Smooth muscle cell (in vitro differentiated cells): Measurements from ENCODE around the gene B4GALT5. TPM values are rescaled to one million over a fixed set of nuclear protein-coding genes. Genes with fewer than 3 reads are reported as not detected.

Source experiments
- DNase-seq: peaks from one replicate; lab custom pipeline; 2025; ENCODE audit not compliant: unreplicated experiment; lab: John Stamatoyannopoulos, UW
- H2AFZ ChIP-seq: fragments of 200-600 bp; sonication (generic); 2 replicates; pipeline ENCODE4 v1.6.0; 2016; ENCODE audit warnings: antibody characterized with exemption, low read depth, mild to moderate bottlenecking
- H3F3A ChIP-seq: fragments of 200-600 bp; sonication (generic); 2 replicates; pipeline ENCODE4 v1.6.0; 2017; ENCODE audit warnings: antibody characterized with exemption, low read depth
- H3K27ac ChIP-seq: fragments of 200-600 bp; sonication (generic); 2 replicates; pipeline ENCODE4 v1.5.1; 2016; ENCODE audit warnings: low read depth, mild to moderate bottlenecking
- H3K27me3 ChIP-seq: fragments of 200-600 bp; sonication (generic); 2 replicates; pipeline ENCODE4 v1.6.1; 2016; ENCODE audit warnings: low read depth, mild to moderate bottlenecking
- H3K36me3 ChIP-seq: fragments of 200-600 bp; sonication (generic); 2 replicates; pipeline ENCODE4 v1.5.1; 2016; ENCODE audit warnings: low read depth
- H3K4me1 ChIP-seq: fragments of 200-600 bp; sonication (generic); 2 replicates; pipeline ENCODE4 v1.5.1; 2016; ENCODE audit warnings: low read depth
- H3K4me2 ChIP-seq: fragments of 200-600 bp; sonication (generic); 2 replicates; pipeline ENCODE4 v1.6.0; 2016; ENCODE audit warnings: mild to moderate bottlenecking
- H3K4me3 ChIP-seq: fragments of 200-600 bp; sonication (generic); 2 replicates; pipeline ENCODE4 v1.5.1; 2016; ENCODE audit warnings: mild to moderate bottlenecking
- H3K79me2 ChIP-seq: fragments of 200-600 bp; sonication (generic); 2 replicates; pipeline ENCODE4 v1.6.0; 2016; ENCODE audit warnings: low read depth, mild to moderate bottlenecking
- H3K9ac ChIP-seq: fragments of 200-600 bp; sonication (generic); 2 replicates; pipeline ENCODE4 v1.6.0; 2016; ENCODE audit warnings: low read depth
- H3K9me3 ChIP-seq: fragments of 200-600 bp; sonication (generic); replicated peaks from 2 replicates; pipeline ENCODE4 v1.5.1; 2016; ENCODE audit warnings: low read depth
- H4K20me1 ChIP-seq: fragments of 200-600 bp; sonication (generic); 2 replicates; pipeline ENCODE4 v1.6.0; 2016; ENCODE audit warnings: low read depth
- WGBS: methylation state at CpG from one replicate; pipeline ENCODE4 v1.1.7; 2016; ENCODE audit warnings: low lambda C conversion rate; 5-methylcytosine and 5-hydroxymethylcytosine counted together
- polyA plus RNA-seq: library from polyadenylated mRNA; unstranded; fragments of >200 nt; fragmentation: Nextera tagmentation; extraction: Ambion mirVana; gene quantifications from 2 replicates; pipeline ENCODE4 v1.2.1, GENCODE V29; 2016
- total RNA-seq: library from RNA; depleted of rRNA; stranded (reverse); fragments of >200 nt; gene quantifications from 2 replicates; pipeline ENCODE4 v1.2.3, GENCODE V29; 2014
- TF ChIP-seq, protein P1 (sequence below): fragments of 200-600 bp; sonication (generic); IDR thresholded peaks from 2 replicates; pipeline ENCODE4 v1.5.1; 2017; ENCODE audit warnings: borderline replicate concordance, mild to moderate bottlenecking, antibody characterized with exemption; ENCODE audit not compliant: insufficient read depth, poor library complexity, severe bottlenecking

Gene B4GALT5
- total and polyA plus RNA-seq, 2 experiments from 2014 or later: 8.2 to 26.0 TPM

DNA sequence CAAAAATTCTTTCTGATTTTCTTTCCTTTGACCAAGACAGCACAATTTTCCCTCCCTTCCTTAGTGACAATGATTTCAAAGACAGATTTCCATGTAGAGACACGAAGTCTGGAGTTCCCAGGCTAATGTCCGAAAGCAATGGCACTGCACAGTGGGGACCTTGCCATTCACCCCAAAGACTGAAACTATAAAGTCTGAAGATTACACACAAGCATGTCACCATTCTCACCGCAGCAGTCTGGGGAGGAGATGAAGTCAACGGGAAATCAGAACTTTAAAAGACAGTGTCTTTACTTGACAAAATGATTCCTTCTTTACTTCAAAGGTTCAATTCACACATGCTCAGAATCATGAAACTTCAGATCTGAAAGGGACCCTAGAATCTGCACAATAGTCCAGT is 8.3 kb downstream of the B4GALT5 start:
- no peak overlapping the region for H3K4me3 ChIP-seq
- H3K9me3 ChIP-seq: no peaks in the 10 kb centered on the region
- H3F3A ChIP-seq: peaks cover 5% of the 10 kb centered on the region
- H3K9ac ChIP-seq: no peak overlapping the region
- 91% methylated on average over 4 of the region's 4 CpGs for WGBS
- DNase-seq: no peak
- H4K20me1 ChIP-seq: peaks cover 88% of the 10 kb centered on the region
- TF ChIP-seq, protein P1, sequence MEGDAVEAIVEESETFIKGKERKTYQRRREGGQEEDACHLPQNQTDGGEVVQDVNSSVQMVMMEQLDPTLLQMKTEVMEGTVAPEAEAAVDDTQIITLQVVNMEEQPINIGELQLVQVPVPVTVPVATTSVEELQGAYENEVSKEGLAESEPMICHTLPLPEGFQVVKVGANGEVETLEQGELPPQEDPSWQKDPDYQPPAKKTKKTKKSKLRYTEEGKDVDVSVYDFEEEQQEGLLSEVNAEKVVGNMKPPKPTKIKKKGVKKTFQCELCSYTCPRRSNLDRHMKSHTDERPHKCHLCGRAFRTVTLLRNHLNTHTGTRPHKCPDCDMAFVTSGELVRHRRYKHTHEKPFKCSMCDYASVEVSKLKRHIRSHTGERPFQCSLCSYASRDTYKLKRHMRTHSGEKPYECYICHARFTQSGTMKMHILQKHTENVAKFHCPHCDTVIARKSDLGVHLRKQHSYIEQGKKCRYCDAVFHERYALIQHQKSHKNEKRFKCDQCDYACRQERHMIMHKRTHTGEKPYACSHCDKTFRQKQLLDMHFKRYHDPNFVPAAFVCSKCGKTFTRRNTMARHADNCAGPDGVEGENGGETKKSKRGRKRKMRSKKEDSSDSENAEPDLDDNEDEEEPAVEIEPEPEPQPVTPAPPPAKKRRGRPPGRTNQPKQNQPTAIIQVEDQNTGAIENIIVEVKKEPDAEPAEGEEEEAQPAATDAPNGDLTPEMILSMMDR: no peak
- H2AFZ ChIP-seq: no peak overlapping the region
- H3K36me3 ChIP-seq: no peaks in the 10 kb centered on the region
- H3K79me2 ChIP-seq: peaks cover 98% of the 10 kb centered on the region
- H3K27me3 ChIP-seq: no peaks in the 10 kb centered on the region
- H3K4me1 ChIP-seq: peaks cover 22% of the 10 kb centered on the region
- H3K4me2 ChIP-seq: no peak overlapping the region
- H3K27ac ChIP-seq: no peak overlapping the region

DNA sequence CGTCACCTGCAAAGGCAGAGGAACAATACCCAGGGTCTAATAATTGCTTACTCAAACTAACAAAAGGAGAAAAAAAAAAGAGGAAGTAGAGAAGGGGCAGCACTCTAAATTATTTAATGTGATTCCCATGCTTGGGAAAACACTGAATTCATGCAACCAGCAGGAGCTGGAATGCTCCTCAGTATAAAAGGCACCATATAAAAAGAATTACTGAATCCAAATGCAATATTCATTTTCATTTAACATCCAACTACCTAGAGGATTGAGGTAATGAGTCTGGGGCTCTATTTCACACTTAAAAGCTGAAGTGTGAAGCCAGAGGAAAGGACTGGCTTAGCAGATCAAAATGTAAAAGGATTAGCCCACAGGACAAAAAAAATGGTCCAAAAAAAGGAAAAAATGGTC is 8.7 kb downstream of the B4GALT5 start:
- 100% methylated on average over 1 of the region's 1 CpG for WGBS
- Histone ChIP-seq H3F3A (peaks cover 5% of the 10 kb centered on the region), H3K4me2 (no peak overlapping the region)

DNA sequence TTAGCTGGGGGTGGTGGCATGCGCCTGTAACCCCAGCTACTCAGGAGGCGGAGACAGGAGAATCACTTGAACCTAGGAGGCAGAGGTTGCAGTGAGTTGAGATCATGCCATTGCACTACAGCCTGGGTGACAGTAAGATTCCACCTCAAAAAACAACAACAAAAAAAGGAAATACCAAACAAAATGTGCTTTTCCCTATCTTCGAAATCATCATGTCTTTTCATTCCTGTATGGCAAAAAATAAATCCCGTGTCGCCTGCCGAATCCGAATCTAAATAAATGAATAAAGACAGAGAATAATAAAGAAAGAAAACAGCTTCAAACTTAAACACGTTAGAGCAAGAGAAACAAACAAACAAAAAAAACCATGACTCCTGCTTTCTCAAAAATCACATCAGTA is 11.8 kb downstream of the B4GALT5 start:
- H3F3A ChIP-seq: peaks cover 5% of the 10 kb centered on the region
- no peak overlapping the region for H3K9ac ChIP-seq
- peak overlapping the region; percentile 89 for H3K27ac ChIP-seq
- no peaks in the 10 kb centered on the region for H3K9me3 ChIP-seq
- H4K20me1 ChIP-seq: peaks cover 88% of the 10 kb centered on the region
- TF ChIP-seq, protein P1: no peak
- 97% methylated on average over 8 of the region's 8 CpGs for WGBS
- no peak overlapping the region for H2AFZ ChIP-seq
- peaks cover 39% of the 10 kb centered on the region for H3K4me1 ChIP-seq
- no peak for DNase-seq
- H3K27me3 ChIP-seq: no peaks in the 10 kb centered on the region
- H3K79me2 ChIP-seq: peaks cover 97% of the 10 kb centered on the region
- H3K4me3 ChIP-seq: no peak overlapping the region
- H3K4me2 ChIP-seq: no peak overlapping the region
- H3K36me3 ChIP-seq: no peaks in the 10 kb centered on the region

More for the DNA sequence above, 8.7 kb downstream of the B4GALT5 start:
- Histone ChIP-seq H3K27me3 (no peaks in the 10 kb centered on the region), H3K9ac (no peak overlapping the region), H3K27ac (no peak overlapping the region), H2AFZ (no peak overlapping the region), H3K4me3 (no peak overlapping the region), H3K36me3 (no peaks in the 10 kb centered on the region), H3K79me2 (peaks cover 98% of the 10 kb centered on the region), H4K20me1 (peaks cover 89% of the 10 kb centered on the region), H3K9me3 (no peaks in the 10 kb centered on the region), H3K4me1 (peaks cover 24% of the 10 kb centered on the region)
- TF ChIP-seq, protein P1: no peak
- no peak for DNase-seq

DNA sequence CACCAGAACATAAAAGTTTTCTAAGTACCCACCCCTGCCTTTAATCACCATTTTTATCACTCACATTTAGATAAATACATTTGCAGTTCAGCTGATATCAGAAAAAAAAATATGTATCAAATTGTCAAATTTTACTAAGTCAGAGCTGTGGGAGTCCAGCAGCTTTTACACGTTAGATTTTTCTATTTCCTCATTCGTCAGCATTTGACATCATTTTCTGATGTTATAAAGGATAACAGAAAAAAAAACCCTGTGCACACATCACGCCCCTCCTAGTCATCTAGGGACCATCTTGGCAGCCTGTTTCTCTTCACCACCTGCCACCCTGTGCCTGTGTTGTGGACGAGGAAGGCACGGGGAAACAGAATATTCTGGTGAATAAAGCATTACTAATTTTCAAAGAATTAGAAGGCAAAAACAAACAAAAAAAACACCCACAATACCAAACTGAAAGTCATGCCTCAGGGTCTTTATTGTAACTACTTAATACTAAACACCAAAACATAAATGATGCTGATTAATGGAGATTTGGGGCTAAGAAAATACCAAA is 12.4 kb downstream of the B4GALT5 start:
- DNase-seq: no peak
- peaks cover 88% of the 10 kb centered on the region for H4K20me1 ChIP-seq
- no peaks in the 10 kb centered on the region for H3K9me3 ChIP-seq
- H2AFZ ChIP-seq: no peak overlapping the region
- H3K27ac ChIP-seq: peak overlapping the region; percentile 89
- TF ChIP-seq, protein P1: no peak
- no peaks in the 10 kb centered on the region for H3K36me3 ChIP-seq
- H3K79me2 ChIP-seq: peaks cover 97% of the 10 kb centered on the region
- no peaks in the 10 kb centered on the region for H3K27me3 ChIP-seq
- peak overlapping the region; percentile 59 for H3K9ac ChIP-seq
- no peak overlapping the region for H3K4me2 ChIP-seq
- peaks cover 2% of the 10 kb centered on the region for H3F3A ChIP-seq
- peaks cover 34% of the 10 kb centered on the region for H3K4me1 ChIP-seq
- 57% methylated on average over 5 of the region's 5 CpGs for WGBS
- H3K4me3 ChIP-seq: no peak overlapping the region
